Thoracic aorta endothelial cell (primary cell): ENCODE results near the gene PILRB. TPM values are rescaled to one million over a fixed set of nuclear protein-coding genes. Genes with fewer than 3 reads are reported as not detected.

Experiments used
- small RNA-seq: library from RNA; depleted of rRNA; stranded (forward); fragments of <200 nt; gene quantifications from one replicate; pipeline ENCODE3, GENCODE V24; 2012
- total RNA-seq: library from RNA; depleted of rRNA; stranded (reverse); fragments of >200 nt; gene quantifications from 2 replicates; pipeline ENCODE4 v1.2.3, GENCODE V29; 2012

The PILRB gene
- total RNA-seq = 12.4 and 14.9 TPM in 2 replicates

DNA sequence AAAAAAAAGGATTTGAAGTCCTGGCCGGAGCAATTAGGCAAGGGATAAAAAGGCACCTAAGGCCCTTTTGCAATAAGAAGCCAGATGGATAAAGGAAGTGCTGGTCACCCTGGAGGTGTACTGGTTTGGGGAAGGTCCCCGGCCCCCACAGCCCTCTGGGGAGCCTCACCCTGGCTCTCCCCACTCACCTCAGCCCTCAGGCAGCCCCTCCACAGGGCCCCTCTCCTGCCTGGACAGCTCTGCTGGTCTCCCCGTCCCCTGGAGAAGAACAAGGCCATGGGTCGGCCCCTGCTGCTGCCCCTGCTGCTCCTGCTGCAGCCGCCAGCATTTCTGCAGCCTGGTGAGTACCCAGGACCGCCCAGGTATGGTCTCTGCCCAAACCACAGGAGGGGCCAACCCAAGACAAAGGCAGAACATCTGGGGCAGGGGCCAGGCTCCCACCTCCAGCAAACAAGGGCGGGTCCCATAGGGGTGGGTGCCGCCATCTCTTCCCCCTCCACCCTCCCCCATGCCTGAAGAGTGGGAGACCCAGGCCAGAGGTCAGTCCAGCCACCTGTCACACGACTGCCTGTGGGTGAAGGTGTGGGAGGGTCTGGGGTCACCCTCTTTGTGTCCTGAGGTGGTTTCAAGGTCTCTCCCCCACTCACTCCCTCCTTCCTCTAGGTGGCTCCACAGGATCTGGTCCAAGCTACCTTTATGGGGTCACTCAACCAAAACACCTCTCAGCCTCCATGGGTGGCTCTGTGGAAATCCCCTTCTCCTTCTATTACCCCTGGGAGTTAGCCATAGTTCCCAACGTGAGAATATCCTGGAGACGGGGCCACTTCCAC, at the start of gene PILRB:
Gene PILRB (plus strand): TSS at position 91 of the 830 bp plus-strand sequence. CDS start 186 bp downstream, at position 277.

GRCh38 chr7:100373261-100373831, 15.4 kb downstream of the PILRB start, which contains the start of gene PILRA:
TSS of gene PILRA (plus strand) at chr7:100373487. CDS start at chr7:100373657, 170 bp downstream.

Small RNA genes within 50 kb of the gene (small RNA-seq; reads per million reads assigned to genes)
- gene RF00019 = not detected

Other genes starting within 250 kb of the PILRB start
- 38.8 and 58.2 TPM in 2 replicates for gene TAF6, start 238.8 kb upstream of the PILRB start, total RNA-seq
- 18.9 and 21.9 TPM in 2 replicates for gene CNPY4, start 238.5 kb upstream of the PILRB start, total RNA-seq
- gene MBLAC1, start 231.2 kb upstream of the PILRB start, total RNA-seq = 1.3 and 1.9 TPM in 2 replicates
- 72.7 and 77.8 TPM in 2 replicates for gene LAMTOR4, start 209.2 kb upstream of the PILRB start, total RNA-seq
- 9.9 and 11.7 TPM in 2 replicates for gene TRAPPC14, start 199.4 kb upstream of the PILRB start, total RNA-seq
- gene GAL3ST4, start 189.5 kb upstream of the PILRB start, total RNA-seq = 1.5 and 1.9 TPM in 2 replicates
- 3.9 and 4.1 TPM in 2 replicates for gene GPC2, start 180.7 kb upstream of the PILRB start, total RNA-seq
- gene STAG3, start 180.2 kb upstream of the PILRB start, total RNA-seq = 0.79 and 3.3 TPM in 2 replicates
- gene PVRIG, start 138.2 kb upstream of the PILRB start, total RNA-seq = not detected in 2 replicates
- gene SPDYE3, start 50.4 kb upstream of the PILRB start, total RNA-seq = not detected in 2 replicates
- 0.22 and 0.40 TPM in 2 replicates for gene PILRA, start 15.4 kb downstream of the PILRB start, total RNA-seq
- gene ZCWPW1, start 70.6 kb downstream of the PILRB start, total RNA-seq = 0.53 and 0.79 TPM in 2 replicates
- 33.0 and 44.9 TPM in 2 replicates for gene MEPCE, start 71.7 kb downstream of the PILRB start, total RNA-seq
- gene PPP1R35, start 78.4 kb downstream of the PILRB start, total RNA-seq = 13.9 and 14.5 TPM in 2 replicates
- gene SPACDR, start 106.1 kb downstream of the PILRB start, total RNA-seq = 1.7 and 1.9 TPM in 2 replicates
- 45.9 and 54.2 TPM in 2 replicates for gene TSC22D4, start 121.1 kb downstream of the PILRB start, total RNA-seq
- 2.7 and 4.1 TPM in 2 replicates for gene NYAP1, start 125.8 kb downstream of the PILRB start, total RNA-seq
- gene AGFG2, start 181.1 kb downstream of the PILRB start, total RNA-seq = 33.0 and 36.8 TPM in 2 replicates
- gene SAP25, start 215.8 kb downstream of the PILRB start, total RNA-seq = 0.53 TPM in 1 of 2 replicates, not detected in the other
- 18.6 and 21.3 TPM in 2 replicates for gene LRCH4, start 228.0 kb downstream of the PILRB start, total RNA-seq
- gene FBXO24, start 228.2 kb downstream of the PILRB start, total RNA-seq = 0.14 and 0.27 TPM in 2 replicates
- gene PCOLCE, start 244.2 kb downstream of the PILRB start, total RNA-seq = 1.2 and 1.3 TPM in 2 replicates